Measurements from ENCODE around the gene TEAD1.

DNA sequence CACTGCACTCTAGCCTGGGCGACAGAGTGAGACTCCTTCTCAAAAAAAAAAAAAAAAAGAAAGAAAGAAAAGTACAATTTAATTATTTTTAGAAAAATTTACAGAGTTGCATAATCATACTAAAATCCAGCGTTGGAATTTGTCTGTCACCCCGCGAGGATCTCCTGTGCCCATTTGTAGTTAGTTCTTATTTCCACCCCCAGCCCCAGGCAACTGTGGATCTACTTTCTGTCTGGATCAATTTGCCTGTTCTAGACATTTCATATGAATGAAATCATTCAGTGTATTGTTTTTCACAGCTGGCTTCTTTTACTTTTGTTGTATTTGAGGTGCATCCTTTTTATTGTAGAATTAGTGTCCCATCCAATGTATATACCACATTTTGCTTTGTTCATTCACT is 232.3 kb downstream of the TEAD1 start:
- TF ChIP-seq, protein P1, sequence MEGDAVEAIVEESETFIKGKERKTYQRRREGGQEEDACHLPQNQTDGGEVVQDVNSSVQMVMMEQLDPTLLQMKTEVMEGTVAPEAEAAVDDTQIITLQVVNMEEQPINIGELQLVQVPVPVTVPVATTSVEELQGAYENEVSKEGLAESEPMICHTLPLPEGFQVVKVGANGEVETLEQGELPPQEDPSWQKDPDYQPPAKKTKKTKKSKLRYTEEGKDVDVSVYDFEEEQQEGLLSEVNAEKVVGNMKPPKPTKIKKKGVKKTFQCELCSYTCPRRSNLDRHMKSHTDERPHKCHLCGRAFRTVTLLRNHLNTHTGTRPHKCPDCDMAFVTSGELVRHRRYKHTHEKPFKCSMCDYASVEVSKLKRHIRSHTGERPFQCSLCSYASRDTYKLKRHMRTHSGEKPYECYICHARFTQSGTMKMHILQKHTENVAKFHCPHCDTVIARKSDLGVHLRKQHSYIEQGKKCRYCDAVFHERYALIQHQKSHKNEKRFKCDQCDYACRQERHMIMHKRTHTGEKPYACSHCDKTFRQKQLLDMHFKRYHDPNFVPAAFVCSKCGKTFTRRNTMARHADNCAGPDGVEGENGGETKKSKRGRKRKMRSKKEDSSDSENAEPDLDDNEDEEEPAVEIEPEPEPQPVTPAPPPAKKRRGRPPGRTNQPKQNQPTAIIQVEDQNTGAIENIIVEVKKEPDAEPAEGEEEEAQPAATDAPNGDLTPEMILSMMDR (IDR thresholded peaks at IDR 0.05; ENCODE audit: low read depth, low read length, poor library complexity, severe bottlenecking): no peak
- TF ChIP-seq EZH2phosphoT487 (IDR thresholded peaks at IDR 0.05; ENCODE audit: borderline replicate concordance, low read length): no peak
